Glomerular endothelial cell (primary cell): ENCODE measurements around the gene TMEM144. TPM values are rescaled to one million over a fixed set of nuclear protein-coding genes. Genes with fewer than 3 reads are reported as not detected.
"Not testable (repeated sequence)": the region's sequence is repeated elsewhere in the genome, so short reads cannot be mapped to it uniquely, and the experiment has no call there.

Experiments used
- DNase-seq: peaks from one replicate; pipeline ENCODE4 v3.0.0-alpha.2; 2011; ENCODE audit warnings: low read depth, low spot score; ENCODE audit errors: extremely low read depth
- total RNA-seq: library from RNA; depleted of rRNA; stranded (reverse); fragments of >200 nt; gene quantifications from 2 replicates; pipeline ENCODE4 v1.2.3, GENCODE V29; 2015

Gene TMEM144
- total RNA-seq, 1 donor from 2014 or later: 8.7 TPM

GRCh38 chr4:158190718-158191117, 19.6 kb upstream of the TMEM144 start:
- DNase-seq: no peak

- DNase-seq: no peak
Measured at GRCh38 chr4:158192439-158193158, 17.7 kb upstream of the TMEM144 start.

GRCh38 chr4:158193171-158193749, 17.0 kb upstream of the TMEM144 start:
- no peak for DNase-seq

- DNase-seq: no peak
Measured at GRCh38 chr4:158195297-158195696, 15.0 kb upstream of the TMEM144 start.

DNA sequence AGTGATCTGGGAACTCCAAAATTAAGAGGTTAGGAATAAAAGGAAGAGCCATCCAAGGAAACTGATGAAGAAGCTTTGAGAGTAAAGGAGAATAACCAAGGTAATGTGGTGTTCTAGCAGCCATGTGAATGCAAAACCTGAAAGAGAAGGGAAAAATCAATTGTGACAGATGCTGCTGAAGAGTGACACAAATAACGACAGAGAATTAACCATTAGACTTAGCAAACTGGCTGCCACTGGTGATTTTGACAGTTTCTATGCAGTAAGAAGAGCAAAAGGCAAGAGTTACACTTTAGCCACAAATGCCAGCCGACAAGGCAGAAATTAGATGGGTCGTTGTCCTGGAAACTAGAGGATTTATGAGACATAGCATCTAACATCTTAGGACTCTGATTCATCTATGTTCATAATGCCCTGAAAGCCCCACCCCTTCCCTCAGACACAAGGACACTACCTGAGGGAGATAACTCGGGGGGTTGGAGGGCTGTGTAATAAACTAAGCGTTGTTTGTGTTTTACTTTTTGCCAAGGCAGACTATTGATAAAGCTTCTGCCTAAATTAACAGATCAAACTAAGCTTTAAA, 13.0 kb upstream of the TMEM144 start:
- DNase-seq: no peak

DNA sequence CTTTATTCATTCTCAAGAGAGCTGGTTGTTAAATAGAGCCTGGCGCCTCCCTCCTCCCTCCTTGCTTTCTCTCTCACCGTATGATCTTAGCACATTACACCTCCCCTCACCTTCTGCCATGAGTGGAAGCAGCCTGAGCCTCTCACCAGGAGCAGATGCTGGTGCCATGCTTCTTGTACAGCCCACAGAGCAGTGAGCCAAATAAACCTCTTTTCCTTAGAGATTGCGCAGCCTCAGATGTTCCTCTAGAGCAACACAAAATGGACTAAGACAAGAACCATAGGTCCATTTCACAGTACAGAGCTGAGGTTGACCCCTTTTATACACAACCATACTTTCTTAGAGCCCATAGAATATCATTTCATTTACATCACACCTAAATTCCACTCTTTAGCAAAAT, 10.1 kb upstream of the TMEM144 start:
- no peak for DNase-seq

DNA sequence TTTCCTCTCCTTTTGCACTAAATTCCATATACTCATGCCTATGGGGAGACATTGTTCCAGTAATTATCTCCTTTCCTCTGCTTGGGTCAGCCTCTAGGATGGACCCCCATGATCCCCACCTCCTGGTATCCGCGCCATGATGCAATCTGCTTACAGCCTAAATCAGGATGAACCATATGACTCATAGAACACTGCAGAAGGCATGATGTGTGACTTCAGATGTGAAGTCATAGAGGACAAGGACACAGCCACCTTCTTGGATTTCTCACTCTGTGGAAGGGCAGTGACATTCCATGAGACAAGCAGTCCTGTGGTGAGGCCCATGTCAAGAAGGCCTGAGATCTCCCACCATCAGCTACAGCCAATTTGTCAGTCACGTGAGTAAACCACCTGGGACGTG, 9.0 kb upstream of the TMEM144 start:
- no peak for DNase-seq

DNA sequence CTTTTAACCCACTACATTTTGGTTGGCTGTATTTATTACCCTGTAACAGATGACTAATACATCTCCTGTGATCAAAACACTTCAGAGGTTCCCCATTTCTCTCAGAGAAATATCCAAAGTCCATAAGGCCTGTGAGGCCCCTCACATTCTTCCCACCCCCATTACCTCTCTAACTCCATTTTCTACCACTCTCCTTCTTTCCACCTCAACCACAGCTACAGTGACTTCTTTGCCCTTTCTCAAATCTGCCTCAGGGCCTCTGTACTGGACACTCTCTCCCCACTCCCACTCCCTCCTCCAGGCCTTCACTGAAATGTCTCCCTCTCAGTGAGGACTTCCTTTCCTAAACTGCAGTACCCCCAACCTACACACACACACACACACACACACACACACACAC, 8.4 kb upstream of the TMEM144 start:
- DNase-seq: no peak

DNA sequence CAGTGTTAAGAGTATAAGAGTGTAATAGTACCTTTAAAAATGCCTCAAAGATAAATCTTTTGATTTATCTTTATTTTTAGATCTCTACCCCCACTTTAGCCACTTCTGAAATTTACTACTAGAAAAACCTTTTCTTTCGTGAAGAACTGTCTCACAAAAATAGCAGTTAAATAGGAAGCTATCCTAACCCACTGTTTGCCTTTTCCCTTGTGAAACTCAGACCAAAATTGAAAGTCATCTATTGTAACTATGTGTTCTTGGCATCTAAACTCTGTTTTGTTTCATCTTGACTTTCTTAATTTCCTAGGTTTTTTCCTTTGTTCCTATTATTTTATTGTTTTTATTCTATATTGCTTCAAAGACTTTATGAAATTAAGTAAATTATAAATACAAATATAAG, 7.8 kb upstream of the TMEM144 start:
- no peak for DNase-seq

DNA sequence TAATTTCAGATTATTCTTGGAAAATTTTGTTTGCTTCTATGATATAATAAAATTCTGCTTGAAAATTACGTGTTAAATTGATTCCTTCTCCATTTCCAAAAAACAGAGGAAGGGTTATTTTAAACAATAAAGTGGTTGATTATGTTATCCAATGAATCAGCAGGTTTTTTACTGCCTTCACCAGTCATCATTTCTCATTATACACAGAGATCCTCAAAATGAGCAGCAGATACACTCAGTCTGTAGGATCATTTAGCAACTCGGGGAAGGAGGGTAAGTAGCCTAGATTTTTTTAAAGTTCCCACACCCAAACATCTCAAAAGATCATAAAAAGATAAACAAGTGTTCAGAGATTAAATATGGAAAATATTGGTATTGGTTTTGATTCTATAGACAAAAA, 6.8 kb upstream of the TMEM144 start:
- no peak for DNase-seq

GRCh38 chr4:158203929-158204328, 6.4 kb upstream of the TMEM144 start:
- no peak for DNase-seq

- no peak for DNase-seq
Measured at GRCh38 chr4:158208963-158209640, 1.2 kb upstream of the TMEM144 start.

DNA sequence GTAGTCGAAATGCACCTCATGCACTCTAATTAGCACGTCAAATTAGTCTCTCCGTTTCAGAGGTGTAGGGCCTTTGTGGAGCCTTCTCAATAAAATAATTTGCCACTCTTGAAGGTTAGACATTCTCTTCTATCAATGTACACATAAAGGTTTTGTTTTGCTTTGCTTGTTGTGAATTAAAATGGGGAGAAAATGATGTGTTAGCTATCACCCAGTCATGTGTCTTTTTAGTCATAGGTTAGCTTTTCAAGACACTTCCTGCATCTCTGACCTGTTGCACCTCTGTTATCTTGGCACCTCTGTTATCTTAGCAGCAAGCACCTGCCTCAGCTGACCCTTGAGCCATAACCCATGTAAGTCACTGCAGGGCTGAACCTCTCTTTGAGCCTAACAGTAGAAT, 936 bp downstream of the TMEM144 start:
- DNase-seq: no peak

DNA sequence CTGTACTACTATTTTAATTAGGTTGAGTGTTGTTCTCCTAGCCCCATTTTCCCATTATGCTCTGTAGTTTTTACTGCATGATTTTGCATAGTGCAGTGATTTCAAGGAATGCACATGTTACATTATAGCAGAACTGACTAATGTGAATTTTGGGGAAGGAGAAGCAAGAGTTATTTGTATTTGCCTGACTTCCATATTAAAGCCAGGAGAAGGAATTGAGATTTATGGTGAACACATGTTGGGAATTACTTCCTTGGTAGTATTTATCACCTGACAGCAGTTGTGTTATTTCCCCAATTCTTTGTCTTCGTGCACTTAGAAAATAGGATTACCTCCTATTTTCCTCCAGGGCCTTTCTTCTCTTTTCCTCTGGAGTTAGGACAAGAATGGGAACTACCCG, 3.2 kb downstream of the TMEM144 start:
- no peak for DNase-seq

GRCh38 chr4:158214856-158215255, 4.6 kb downstream of the TMEM144 start:
- no peak for DNase-seq

DNA sequence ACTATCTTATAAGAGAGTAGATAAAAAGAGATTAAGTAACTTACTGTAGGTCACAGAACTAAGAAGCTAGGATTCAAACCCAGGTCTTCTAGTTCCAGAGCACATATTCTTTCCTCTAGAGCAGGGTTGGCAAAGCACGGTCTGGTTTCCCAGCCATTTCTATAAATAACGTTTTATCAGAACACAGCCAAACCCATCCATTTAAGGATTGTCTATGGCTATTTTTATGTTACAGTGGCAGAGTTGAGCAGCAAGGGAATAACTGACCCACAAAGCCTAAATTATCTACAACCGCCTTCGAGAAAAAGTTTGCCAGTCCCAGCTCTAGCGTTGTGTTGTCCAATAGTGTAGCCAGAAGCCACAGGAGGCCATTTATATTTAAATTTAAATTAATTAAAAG, 7.5 kb downstream of the TMEM144 start:
- DNase-seq: no peak

GRCh38 chr4:158219623-158220022, 9.3 kb downstream of the TMEM144 start:
- DNase-seq: no peak

- not testable (repeated sequence) for DNase-seq
Measured at GRCh38 chr4:158224318-158224717, 14.0 kb downstream of the TMEM144 start.

DNA sequence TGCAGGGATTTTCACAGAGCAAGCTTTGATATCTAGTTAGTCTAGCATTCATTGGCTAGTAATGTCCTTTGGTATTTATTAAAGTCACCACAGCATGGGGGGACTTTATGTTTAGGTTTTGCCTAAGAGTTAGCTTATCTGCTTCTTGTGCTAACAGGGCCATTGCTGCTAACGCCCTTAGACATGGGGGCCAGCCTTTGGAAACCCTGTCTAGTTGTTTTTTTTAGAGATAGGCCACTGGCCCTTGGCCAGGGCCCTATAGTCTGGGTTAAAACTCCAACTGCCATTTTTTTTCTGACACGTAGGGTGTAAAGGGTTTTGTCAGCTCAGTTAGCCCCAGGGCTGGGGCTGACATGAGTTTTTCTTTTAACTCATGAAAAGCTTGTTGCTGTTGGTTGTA, 14.7 kb downstream of the TMEM144 start:
- not testable (repeated sequence) for DNase-seq

GRCh38 chr4:158227880-158228279, 17.6 kb downstream of the TMEM144 start:
- not testable (repeated sequence) for DNase-seq

DNA sequence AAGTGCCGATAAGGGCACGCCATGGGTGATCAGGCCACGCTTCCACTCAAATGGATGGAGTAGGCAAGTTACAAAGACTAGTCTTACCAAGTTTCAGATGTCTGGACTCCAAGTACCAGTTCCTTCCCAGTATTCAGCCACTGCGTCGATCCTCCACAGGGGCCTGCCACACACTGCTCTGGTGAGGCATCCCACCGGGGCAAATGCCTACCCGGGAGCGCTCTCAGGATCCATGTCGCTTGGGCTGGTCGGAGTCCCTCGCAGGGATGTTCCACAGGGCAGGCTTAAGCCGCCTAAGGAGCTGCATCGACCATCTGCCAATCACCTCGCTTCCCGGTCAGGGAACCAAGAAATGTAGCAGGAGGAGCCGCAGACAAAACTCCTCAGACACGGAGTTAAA, 18.1 kb downstream of the TMEM144 start:
- not testable (repeated sequence) for DNase-seq

- no peak for DNase-seq
Measured at GRCh38 chr4:158229768-158230167, 19.5 kb downstream of the TMEM144 start.
